IMR-90 (cell line): Measurements from ENCODE around the gene AVPR2. TPM values are rescaled to one million over a fixed set of nuclear protein-coding genes. Genes with fewer than 3 reads are reported as not detected.

Source experiments
- ATAC-seq: fragments of 200-7000 bp; cut with Tn5 transposase; 2 replicates; pipeline ENCODE4 v1.9.1; 2020; ENCODE audit warnings: low read depth, mild to moderate bottlenecking, moderate library complexity
- BruUV-seq: library from RNA; stranded (reverse); fragments of 400-500 nt; replicated peaks from 2 replicates; lab custom pipeline; 2021; lab: Mats Ljungman, UMichigan
- CTCF ChIA-PET: fragments of 300-600 bp; formaldehyde crosslinking; extraction: SDS; loops from one replicate; lab custom pipeline; 2021; ENCODE audit warnings: antibody characterized with exemption; lab: Yijun Ruan, JAX
- POLR2A ChIA-PET: fragments of 300-600 bp; sonication (Branson Sonifier 250); formaldehyde crosslinking; loops from one replicate; lab custom pipeline; 2022; ENCODE audit warnings: antibody characterized with exemption; ENCODE audit not compliant: unreplicated experiment; lab: Charles Lee
- DNase-seq: peaks from one replicate; pipeline ENCODE4 v3.0.0; 2013
- H2AFZ ChIP-seq: replicated peaks from 2 replicates; pipeline ENCODE3; 2013; ENCODE audit warnings: low read length, mild to moderate bottlenecking; ENCODE audit not compliant: poor library complexity
- H2AK5ac ChIP-seq: 2 replicates; pipeline ENCODE4 v1.6.1; 2013; ENCODE audit warnings: low read depth, low read length, inconsistent platforms
- H2AK9ac ChIP-seq: replicated peaks from 2 replicates; pipeline ENCODE3; 2013; ENCODE audit warnings: mild to moderate bottlenecking, low read depth, low read length, moderate library complexity; ENCODE audit not compliant: poor library complexity
- H2BK120ac ChIP-seq: 2 replicates; pipeline ENCODE4 v1.6.1; 2013; ENCODE audit warnings: low read depth, low read length, inconsistent platforms
- H2BK15ac ChIP-seq: 3 replicates; pipeline ENCODE4 v1.6.1; 2013; ENCODE audit warnings: low read depth, low read length, inconsistent platforms
- H2BK20ac ChIP-seq: 2 replicates; pipeline ENCODE4 v1.6.1; 2013; ENCODE audit warnings: low read depth, mild to moderate bottlenecking, inconsistent platforms, low read length, moderate library complexity
- H2BK5ac ChIP-seq: 2 replicates; pipeline ENCODE4 v1.6.1; 2013; ENCODE audit warnings: mild to moderate bottlenecking, low read depth, low read length, inconsistent platforms; ENCODE audit not compliant: poor library complexity, severe bottlenecking
- H3K14ac ChIP-seq: replicated peaks from 2 replicates; pipeline ENCODE4 v1.6.1; 2013; ENCODE audit warnings: low read depth, low read length, inconsistent platforms
- H3K18ac ChIP-seq: 2 replicates; pipeline ENCODE4 v1.6.1; 2013; ENCODE audit warnings: low read depth, low read length, control low read depth
- H3K23ac ChIP-seq: 2 replicates; pipeline ENCODE4 v1.6.1; 2013; ENCODE audit warnings: low read depth, low read length, inconsistent platforms
- H3K27ac ChIP-seq: 2 replicates; pipeline ENCODE4 v1.5.1; 2013; ENCODE audit warnings: mild to moderate bottlenecking, control low read depth, low read length; ENCODE audit not compliant: insufficient read depth
- H3K27me3 ChIP-seq: 2 replicates; pipeline ENCODE4 v1.6.1; 2013; ENCODE audit warnings: low read length; ENCODE audit not compliant: control insufficient read depth, insufficient read depth
- H3K36me3 ChIP-seq: 2 replicates; pipeline ENCODE4 v1.6.1; 2013; ENCODE audit warnings: low read length, mixed read lengths; ENCODE audit not compliant: control insufficient read depth, insufficient read depth
- H3K4ac ChIP-seq: 2 replicates; pipeline ENCODE4 v1.6.1; 2013; ENCODE audit warnings: low read depth, low read length, inconsistent platforms
- H3K4me1 ChIP-seq: 2 replicates; pipeline ENCODE4 v1.6.1; 2013; ENCODE audit warnings: low read length, mixed read lengths; ENCODE audit not compliant: control insufficient read depth, insufficient read depth
- H3K4me2 ChIP-seq: 2 replicates; pipeline ENCODE4 v1.6.1; 2013; ENCODE audit warnings: low read depth, mild to moderate bottlenecking, control low read depth, low read length, moderate library complexity
- H3K4me3 ChIP-seq: 2 replicates; pipeline ENCODE4 v1.5.1; 2013; ENCODE audit warnings: low read depth, mild to moderate bottlenecking, control low read depth, low read length, moderate library complexity; ENCODE audit not compliant: insufficient read depth
- H3K56ac ChIP-seq: 2 replicates; pipeline ENCODE4 v1.6.1; 2013; ENCODE audit warnings: low read length, inconsistent platforms; ENCODE audit not compliant: insufficient read depth; ENCODE audit errors: extremely low read depth
- H3K79me1 ChIP-seq, 2 experiments: 2 replicates each; pipeline ENCODE4 v1.6.1; 2013; ENCODE audit warnings: low read length in 2 of 2, inconsistent platforms in 1 of 2, low read depth in 1 of 2
- H3K9ac ChIP-seq: 2 replicates; pipeline ENCODE4 v1.6.1; 2013; ENCODE audit warnings: low read depth, low read length, control low read depth
- H3K9me1 ChIP-seq: 2 replicates; pipeline ENCODE4 v1.6.1; 2013; ENCODE audit warnings: low read length, inconsistent platforms; ENCODE audit not compliant: insufficient read depth
- H3K9me3 ChIP-seq: 2 replicates; pipeline ENCODE4 v1.6.1; 2013; ENCODE audit warnings: low read length; ENCODE audit not compliant: control insufficient read depth, insufficient read depth
- H4K20me1 ChIP-seq: 2 replicates; pipeline ENCODE4 v1.6.1; 2013; ENCODE audit warnings: low read length, inconsistent platforms; ENCODE audit not compliant: insufficient read depth
- H4K5ac ChIP-seq: 2 replicates; pipeline ENCODE4 v1.6.1; 2013; ENCODE audit warnings: mild to moderate bottlenecking, low read depth, low read length, control low read depth
- H4K8ac ChIP-seq, 2 experiments: 2 replicates each; pipeline ENCODE4 v1.6.1; 2013; ENCODE audit warnings: low read depth in 2 of 2, low read length in 2 of 2, control low read depth in 1 of 2, inconsistent platforms in 1 of 2
- H4K91ac ChIP-seq: 2 replicates; pipeline ENCODE4 v1.6.1; 2013; ENCODE audit warnings: low read depth, low read length, inconsistent platforms; ENCODE audit not compliant: insufficient read depth
- CEBPB ChIP-seq: IDR thresholded peaks from 2 replicates; pipeline ENCODE4 v1.6.1; 2012; ENCODE audit warnings: low read depth, low read length, improper control_type of control experiment
- CHD1 ChIP-seq: IDR thresholded peaks from 2 replicates; pipeline ENCODE4 v1.6.1; 2012; ENCODE audit warnings: low read depth, low read length, improper control_type of control experiment
- FOS ChIP-seq: fragments of 150-350 bp; IDR thresholded peaks from 2 replicates; pipeline ENCODE4 v1.6.1; 2016; ENCODE audit warnings: low read depth, low read length
- MAFK ChIP-seq: IDR thresholded peaks from 2 replicates; pipeline ENCODE4 v1.6.1; 2012; ENCODE audit warnings: low read depth, low read length, improper control_type of control experiment
- MAZ ChIP-seq: IDR thresholded peaks from 2 replicates; pipeline ENCODE4 v1.6.1; 2012; ENCODE audit warnings: low read depth, mild to moderate bottlenecking, low read length, improper control_type of control experiment, moderate library complexity, borderline replicate concordance
- MXI1 ChIP-seq: IDR thresholded peaks from 2 replicates; pipeline ENCODE4 v1.6.1; 2012; ENCODE audit warnings: low read depth, mild to moderate bottlenecking, low read length, moderate library complexity, borderline replicate concordance
- NFE2L2 ChIP-seq: fragments of 150-350 bp; IDR thresholded peaks from 2 replicates; pipeline ENCODE4 v1.6.1; 2016; ENCODE audit warnings: low read depth, mild to moderate bottlenecking, low read length
- POLR2A ChIP-seq: IDR thresholded peaks from 2 replicates; pipeline ENCODE4 v1.6.1; 2012; ENCODE audit warnings: mild to moderate bottlenecking, low read depth, low read length
- RAD21 ChIP-seq: IDR thresholded peaks from 2 replicates; pipeline ENCODE4 v1.6.1; 2012; ENCODE audit warnings: low read length, improper control_type of control experiment
- RFX5 ChIP-seq: IDR thresholded peaks from 2 replicates; pipeline ENCODE4 v1.8.0; 2012; ENCODE audit warnings: low read depth, mild to moderate bottlenecking, low read length, moderate library complexity
- SMC3 ChIP-seq: fragments of 150-350 bp; IDR thresholded peaks from 2 replicates; pipeline ENCODE4 v1.6.1; 2016; ENCODE audit warnings: low read depth, mild to moderate bottlenecking, antibody characterized with exemption, low read length, moderate library complexity
- WGBS, 2 experiments: methylation state at CpG; one replicate each; pipeline versions ENCODE4 v1.1.5 to v1.1.7; 2013; ENCODE audit warnings: missing lambda C conversion rate in 2 of 2; ENCODE audit not compliant: insufficient read length in 1 of 2; ENCODE audit errors: extremely low coverage in 2 of 2; 5-methylcytosine and 5-hydroxymethylcytosine counted together
- dilution Hi-C: fragments of 300-500 bp; cut with HindIII; formaldehyde crosslinking; loops from one replicate; pipeline ENCODE4 v1.14.3; 2018; ENCODE audit warnings: low sequenced_read_pairs; ENCODE audit not compliant: unreplicated experiment
- in situ Hi-C: fragments of 300-500 bp; cut with MboI; formaldehyde crosslinking; loops from 3 replicates; pipeline ENCODE4 v1.14.3; 2019; ENCODE audit warnings: low sequenced_read_pairs, inconsistent platforms, mixed read lengths
- intact Hi-C: fragments of 100-400 bp; cut with micrococcal nuclease; formaldehyde crosslinking; loops from 2 replicates; pipeline ENCODE4 v1.10.0; 2022
- polyA plus RNA-seq, 3 experiments: library from polyadenylated mRNA; depleted of rRNA; stranded (reverse); fragments of >200 nt; gene quantifications; 2 replicates each; pipeline ENCODE4 v1.2.3, GENCODE V29; 2012; ENCODE audit warnings: low replicate concordance in 1 of 3
- total RNA-seq: library from RNA; depleted of rRNA; stranded (reverse); fragments of >200 nt; gene quantifications from 2 replicates; pipeline ENCODE4 v1.2.3, GENCODE V29; 2012
- TF ChIP-seq, protein P1 (sequence below): fragments of 150-350 bp; IDR thresholded peaks from 2 replicates; pipeline ENCODE4 v1.6.1; 2017; ENCODE audit warnings: mild to moderate bottlenecking, antibody characterized with exemption, low read length, low read depth
- TF ChIP-seq, protein P2 (sequence below): fragments of 150-350 bp; IDR thresholded peaks from 2 replicates; pipeline ENCODE4 v1.6.1; 2016; ENCODE audit warnings: low read depth, mild to moderate bottlenecking, low read length, moderate library complexity, borderline replicate concordance
- TF ChIP-seq, protein P3 (sequence below): conservative IDR thresholded peaks from 2 replicates; pipeline ENCODE4 v1.5.1; 2012; ENCODE audit warnings: mild to moderate bottlenecking, low read depth, low read length, improper control_type of control experiment

The AVPR2 gene
- total and polyA plus RNA-seq, 2 of the 4 experiments (the other 2 are of a cell fraction), result not detected

DNA sequence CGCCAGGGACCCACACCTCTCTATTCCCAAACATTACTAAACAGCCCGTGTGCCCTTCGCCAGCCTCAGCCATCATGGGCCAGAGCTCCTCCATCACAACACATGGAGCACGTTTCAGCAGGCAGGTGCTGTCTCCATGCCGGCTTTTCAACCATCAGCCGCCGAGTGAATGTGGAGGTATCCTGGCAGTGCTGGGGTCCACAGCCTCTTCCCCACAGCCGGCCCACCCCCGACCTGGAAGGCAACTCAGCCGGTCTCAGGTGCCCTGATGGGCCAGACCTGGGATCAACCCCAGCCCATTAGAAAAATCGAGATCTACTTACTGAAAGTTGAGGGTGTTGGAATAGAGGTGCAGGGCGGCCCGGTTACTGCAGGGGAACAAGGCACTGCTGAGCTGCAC is 27.3 kb downstream of the AVPR2 start:
- Histone ChIP-seq H3K36me3 (peaks cover 23% of the 10 kb centered on the region), H3K9me3 (no peaks in the 10 kb centered on the region), H4K8ac (no peak overlapping the region), H2BK120ac (no peak overlapping the region), H3K56ac (no peak overlapping the region), H2AK9ac (no peak overlapping the region), H4K5ac (no peak overlapping the region), H3K79me1 (peaks cover 4 to 16% of the 10 kb centered on the region in 2 experiments; a peak in 2 of 4 replicates), H4K91ac (no peak overlapping the region), H2AK5ac (no peak overlapping the region), H2BK15ac (no peak overlapping the region), H2BK5ac (no peak overlapping the region), H3K9me1 (no peaks in the 10 kb centered on the region; the same call in 1 of the 2 replicates), H3K18ac (no peak overlapping the region), H3K4me3 (no peak overlapping the region), H2AFZ (no peak overlapping the region), H3K23ac (no peak overlapping the region), H3K14ac (no peak overlapping the region), H2BK20ac (no peak overlapping the region), H4K20me1 (peaks cover 20% of the 10 kb centered on the region), H3K9ac (no peak overlapping the region), H3K4ac (no peak overlapping the region), H3K27me3 (no peaks in the 10 kb centered on the region), H3K27ac (no peak overlapping the region), H3K4me1 (peaks cover 4% of the 10 kb centered on the region), H3K4me2 (no peak overlapping the region)
- ChIA-PET CTCF (no interaction called here), POLR2A (no interaction called here)
- ATAC-seq (no peak), DNase-seq (no peak)
- TF ChIP-seq MAFK (no peak), CHD1 (no peak), SMC3 (no peak), FOS (no peak), RFX5 (no peak), MAZ (no peak), CEBPB (no peak), POLR2A (no peak), NFE2L2 (no peak), MXI1 (no peak), RAD21 (no peak)
- TF ChIP-seq, protein P1, sequence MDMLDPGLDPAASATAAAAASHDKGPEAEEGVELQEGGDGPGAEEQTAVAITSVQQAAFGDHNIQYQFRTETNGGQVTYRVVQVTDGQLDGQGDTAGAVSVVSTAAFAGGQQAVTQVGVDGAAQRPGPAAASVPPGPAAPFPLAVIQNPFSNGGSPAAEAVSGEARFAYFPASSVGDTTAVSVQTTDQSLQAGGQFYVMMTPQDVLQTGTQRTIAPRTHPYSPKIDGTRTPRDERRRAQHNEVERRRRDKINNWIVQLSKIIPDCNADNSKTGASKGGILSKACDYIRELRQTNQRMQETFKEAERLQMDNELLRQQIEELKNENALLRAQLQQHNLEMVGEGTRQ, result no peak
- TF ChIP-seq, protein P2, sequence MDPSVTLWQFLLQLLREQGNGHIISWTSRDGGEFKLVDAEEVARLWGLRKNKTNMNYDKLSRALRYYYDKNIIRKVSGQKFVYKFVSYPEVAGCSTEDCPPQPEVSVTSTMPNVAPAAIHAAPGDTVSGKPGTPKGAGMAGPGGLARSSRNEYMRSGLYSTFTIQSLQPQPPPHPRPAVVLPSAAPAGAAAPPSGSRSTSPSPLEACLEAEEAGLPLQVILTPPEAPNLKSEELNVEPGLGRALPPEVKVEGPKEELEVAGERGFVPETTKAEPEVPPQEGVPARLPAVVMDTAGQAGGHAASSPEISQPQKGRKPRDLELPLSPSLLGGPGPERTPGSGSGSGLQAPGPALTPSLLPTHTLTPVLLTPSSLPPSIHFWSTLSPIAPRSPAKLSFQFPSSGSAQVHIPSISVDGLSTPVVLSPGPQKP, result no peak
- TF ChIP-seq, protein P3, sequence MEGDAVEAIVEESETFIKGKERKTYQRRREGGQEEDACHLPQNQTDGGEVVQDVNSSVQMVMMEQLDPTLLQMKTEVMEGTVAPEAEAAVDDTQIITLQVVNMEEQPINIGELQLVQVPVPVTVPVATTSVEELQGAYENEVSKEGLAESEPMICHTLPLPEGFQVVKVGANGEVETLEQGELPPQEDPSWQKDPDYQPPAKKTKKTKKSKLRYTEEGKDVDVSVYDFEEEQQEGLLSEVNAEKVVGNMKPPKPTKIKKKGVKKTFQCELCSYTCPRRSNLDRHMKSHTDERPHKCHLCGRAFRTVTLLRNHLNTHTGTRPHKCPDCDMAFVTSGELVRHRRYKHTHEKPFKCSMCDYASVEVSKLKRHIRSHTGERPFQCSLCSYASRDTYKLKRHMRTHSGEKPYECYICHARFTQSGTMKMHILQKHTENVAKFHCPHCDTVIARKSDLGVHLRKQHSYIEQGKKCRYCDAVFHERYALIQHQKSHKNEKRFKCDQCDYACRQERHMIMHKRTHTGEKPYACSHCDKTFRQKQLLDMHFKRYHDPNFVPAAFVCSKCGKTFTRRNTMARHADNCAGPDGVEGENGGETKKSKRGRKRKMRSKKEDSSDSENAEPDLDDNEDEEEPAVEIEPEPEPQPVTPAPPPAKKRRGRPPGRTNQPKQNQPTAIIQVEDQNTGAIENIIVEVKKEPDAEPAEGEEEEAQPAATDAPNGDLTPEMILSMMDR, result no peak
- in situ Hi-C loops, result no loop called here
- dilution Hi-C loops, result no loop called here
- no CpG with 5 or more reads among the region's 13 CpGs for WGBS, 2 experiments
- no TSS peak for BruUV-seq
- intact Hi-C loops, result no loop called here
